Measurements from ENCODE around the gene TSEN54.

The TSEN54 gene

DNA sequence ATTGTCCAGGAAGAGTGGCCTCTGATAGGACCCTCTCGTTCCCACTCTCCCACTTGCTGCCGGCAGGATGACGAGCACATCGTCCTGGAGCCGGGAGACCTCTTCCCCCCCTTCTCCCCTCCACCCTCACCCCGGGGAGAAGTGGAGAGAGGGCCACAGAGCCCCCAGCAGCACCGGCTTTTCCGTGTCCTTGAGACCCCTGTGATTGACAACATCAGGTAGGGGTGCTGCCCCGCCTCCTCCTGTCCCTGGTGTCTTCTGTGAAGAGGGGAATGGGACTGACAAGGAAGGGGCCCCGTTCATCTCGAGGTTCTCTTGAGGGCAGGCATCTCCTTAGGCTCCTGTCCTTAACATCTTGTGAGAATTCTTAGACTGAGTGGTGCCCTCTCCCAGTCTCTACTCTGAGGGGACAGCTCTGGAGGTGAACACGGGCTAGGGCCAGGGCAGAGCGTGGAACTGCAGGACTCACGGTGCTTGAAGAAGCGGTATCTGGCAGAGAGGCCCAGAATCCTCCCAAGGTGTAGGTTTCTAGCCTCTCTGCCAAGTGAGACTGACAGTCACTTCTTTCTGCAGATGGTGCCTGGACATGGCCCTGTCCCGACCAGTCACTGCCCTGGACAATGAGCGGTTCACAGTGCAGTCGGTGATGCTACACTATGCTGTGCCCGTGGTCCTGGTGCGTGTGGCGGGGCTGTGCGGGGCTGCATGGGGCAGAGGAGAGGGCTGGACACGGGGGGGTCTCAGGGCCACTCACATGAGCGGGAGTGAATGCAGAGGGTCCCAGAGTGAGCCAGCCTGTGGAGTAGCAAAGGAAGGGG, 27.4 kb upstream of the TSEN54 start:
- DNase-seq, result no peak

DNA sequence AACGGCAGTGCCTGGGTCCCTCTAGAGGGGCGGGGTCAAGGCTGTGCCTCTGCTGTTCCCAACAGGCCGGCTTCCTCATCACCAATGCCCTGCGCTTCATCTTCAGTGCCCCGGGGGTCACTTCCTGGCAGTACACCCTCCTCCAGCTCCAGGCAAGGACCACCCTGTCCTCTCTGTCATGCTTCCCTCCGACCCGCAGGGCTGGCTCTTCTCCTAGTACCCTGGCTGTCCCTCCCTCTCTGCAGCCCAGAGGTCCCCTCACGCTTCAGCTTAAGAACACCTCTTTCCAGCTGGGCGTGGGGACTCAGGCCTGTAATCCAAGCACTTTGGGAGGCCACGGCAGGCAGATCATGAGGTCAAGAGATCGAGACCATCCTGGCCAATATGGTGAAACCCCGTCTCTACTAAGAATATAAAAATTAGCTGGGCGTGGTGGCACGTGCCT, 26.8 kb upstream of the TSEN54 start:
- no peak for DNase-seq

DNA sequence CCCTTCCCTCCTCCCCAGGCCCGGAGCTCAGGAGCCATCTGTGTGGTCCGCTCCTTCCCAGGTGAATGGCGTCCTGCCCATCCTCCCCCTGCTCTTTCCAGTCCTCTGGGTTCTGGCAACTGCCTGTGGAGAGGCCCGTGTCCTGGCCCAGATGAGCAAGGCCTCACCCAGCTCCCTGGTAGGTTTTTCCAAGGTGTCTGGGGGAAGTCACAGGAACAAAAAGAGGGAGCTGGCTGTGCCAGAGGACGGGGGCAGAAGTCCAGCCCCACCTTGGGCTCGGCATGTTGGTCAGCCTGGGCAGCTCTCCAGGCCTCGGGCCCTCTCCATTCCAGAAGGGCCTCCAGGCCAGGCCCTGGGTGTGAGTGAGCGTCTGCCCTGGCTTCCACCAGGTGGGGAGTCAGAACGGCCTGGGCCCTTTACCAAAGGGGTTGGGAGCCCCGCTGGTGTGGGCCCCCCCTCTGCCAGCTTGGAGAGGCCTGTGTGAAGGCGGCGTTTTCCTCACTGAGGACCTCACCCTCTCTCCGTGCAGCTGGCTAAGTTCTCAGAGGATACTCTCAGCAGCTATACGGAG, 26.1 kb upstream of the TSEN54 start:
- no peak for DNase-seq

DNA sequence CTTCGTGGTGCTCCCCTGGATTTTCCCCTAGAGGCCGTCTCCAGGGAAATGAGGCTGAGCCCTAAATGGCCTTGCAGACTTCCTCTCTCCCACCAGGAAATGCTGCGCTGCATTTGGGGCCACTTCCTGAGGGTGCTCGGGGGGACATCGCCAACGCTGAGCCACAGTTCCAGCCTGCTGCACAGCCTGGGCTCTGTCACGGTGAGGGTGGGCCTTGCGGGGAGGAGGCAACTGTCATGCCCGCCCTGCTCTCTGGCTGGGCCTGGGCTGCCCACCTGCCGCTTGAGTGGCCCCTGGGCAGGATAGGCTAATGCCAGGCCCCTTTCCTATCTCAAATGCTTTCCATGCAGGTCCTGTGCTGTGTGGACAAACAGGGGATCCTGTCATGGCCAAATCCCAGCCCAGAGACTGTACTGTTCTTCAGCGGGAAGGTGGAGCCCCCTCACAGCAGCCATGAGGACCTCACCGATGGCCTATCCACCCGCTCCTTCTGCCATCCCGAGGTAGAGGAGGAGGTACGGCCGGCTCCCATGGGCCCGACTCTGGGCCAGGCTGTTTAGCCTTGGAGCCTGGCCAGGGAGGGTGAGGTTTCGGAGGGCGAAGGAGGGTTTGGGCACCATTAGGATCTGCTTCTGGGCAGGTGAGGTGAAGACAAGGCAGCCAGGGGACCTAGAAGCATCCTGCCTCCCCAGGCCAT, 25.2 kb upstream of the TSEN54 start:
- no peak for DNase-seq

DNA sequence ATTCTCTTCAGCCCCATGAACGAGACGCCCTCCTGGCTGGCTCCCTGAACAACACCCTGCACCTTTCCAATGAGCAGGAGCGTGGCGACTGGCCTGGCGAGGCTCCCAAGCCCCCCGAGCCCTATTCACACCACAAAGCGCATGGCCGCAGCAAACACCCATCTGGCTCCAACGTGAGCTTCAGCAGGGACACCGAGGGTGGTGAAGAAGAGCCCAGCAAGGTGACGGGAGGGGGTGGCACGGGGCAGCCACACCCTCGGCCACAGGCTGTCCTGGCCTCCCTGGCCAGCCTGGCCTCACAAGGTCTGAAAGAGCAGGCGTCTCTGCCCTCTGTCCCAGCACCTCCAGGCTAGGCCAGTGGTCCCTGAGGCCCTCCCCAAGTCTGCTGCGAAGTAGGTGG, 24.6 kb upstream of the TSEN54 start:
- DNase-seq, result no peak

DNA sequence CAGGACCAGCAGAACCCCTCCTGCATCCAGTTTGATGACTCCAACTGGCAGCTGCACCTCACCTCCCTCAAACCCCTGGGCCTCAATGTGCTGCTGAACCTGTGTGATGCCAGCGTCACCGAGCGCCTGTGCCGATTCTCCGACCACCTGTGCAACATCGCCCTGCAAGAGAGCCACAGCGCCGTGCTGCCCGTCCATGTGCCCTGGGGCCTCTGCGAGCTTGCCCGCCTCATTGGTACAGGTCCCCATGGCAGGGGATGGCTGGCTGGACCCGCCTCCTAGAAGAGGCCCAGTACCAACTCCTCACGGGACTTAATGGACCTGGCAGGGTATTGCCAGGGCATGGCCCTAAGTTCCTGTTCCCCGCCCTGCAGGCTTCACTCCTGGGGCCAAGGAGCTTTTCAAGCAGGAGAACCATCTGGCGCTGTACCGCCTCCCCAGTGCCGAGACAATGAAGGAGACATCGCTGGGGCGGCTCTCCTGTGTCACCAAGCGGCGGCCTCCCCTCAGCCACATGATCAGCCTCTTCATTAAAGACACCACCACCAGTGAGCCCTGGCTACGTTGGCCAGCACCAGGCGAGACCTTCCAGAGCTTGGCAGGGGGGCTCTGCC, 23.7 kb upstream of the TSEN54 start:
- DNase-seq, result no peak

GRCh38 chr17:75493476-75494129, 22.7 kb upstream of the TSEN54 start:
- DNase-seq, result no peak

GRCh38 chr17:75494326-75494877, 21.9 kb upstream of the TSEN54 start:
- no peak for DNase-seq

DNA sequence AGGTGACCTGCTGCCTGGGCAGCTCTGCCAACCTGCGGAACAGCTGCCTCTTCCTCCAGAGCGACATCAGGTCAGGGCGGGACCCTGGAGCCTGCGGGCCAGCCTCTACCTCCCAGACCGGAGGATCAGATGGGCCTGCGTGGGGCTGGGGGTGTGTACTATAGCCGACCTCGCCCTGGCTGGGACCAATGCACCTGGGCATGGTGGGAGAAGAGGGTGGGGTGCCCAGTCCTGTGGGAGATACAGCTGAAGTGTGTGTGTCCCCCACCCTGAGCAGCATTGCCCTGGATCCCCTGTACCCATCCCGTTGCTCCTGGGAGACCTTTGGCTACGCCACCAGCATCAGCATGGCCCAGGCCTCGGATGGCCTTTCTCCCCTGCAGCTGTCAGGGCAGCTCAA, 20.3 kb upstream of the TSEN54 start:
- no peak for DNase-seq

DNA sequence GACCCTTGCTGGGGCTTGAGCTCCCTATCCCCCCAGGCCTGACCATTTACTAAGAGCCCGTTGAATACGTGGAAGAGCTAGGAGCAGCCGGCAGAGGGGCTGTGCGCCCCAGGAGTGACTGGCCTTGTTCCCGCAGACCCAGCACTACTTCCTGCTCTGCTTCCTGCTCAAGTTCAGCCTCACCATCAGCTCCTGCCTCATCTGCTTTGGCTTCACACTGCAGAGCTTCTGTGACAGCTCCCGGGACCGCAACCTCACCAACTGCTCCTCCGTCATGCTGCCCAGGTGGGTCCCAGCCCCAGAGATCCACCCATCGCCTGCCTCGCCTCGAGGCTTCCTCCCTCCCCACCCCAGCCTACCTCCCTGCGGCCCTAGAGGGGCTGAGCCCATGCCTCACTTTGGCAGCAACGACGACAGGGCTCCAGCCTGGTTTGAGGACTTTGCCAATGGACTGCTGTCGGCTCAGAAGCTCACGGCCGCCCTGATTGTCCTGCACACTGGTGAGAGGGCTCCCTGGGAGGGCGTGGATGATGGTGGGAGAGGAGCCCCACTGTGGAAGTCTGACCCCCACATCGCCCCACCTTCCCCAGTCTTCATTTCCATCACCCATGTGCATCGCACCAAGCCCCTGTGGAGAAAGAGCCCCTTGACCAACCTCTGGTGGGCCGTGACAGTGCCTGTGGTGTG, 18.1 kb upstream of the TSEN54 start:
- DNase-seq, result no peak

DNA sequence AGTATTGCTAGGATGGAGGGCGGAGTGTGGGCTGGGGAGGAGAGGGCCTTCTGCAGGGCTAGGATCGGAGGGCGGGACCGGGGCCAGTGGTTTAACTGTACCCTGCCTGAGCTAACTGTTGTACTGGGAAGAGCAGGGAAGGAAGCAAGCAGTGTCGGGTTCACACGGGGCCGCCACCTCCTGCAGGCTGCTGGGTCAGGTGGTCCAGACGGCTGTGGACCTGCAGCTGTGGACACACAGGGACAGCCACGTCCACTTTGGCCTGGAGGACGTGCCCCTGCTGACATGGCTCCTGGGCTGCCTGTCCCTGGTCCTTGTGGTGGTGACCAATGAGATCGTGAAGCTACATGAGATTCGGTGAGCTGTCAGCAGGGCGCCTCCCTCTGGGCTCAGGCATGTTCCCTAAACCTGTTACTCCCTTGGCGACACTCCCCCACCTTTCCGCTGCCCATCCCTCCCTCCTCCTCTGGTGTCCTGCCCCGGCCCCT, 17.6 kb upstream of the TSEN54 start:
- DNase-seq, result no peak

GRCh38 chr17:75499313-75500022, 16.9 kb upstream of the TSEN54 start:
- no peak for DNase-seq

GRCh38 chr17:75500419-75501216, 15.7 kb upstream of the TSEN54 start:
- DNase-seq, result no peak

GRCh38 chr17:75501378-75502071, 14.8 kb upstream of the TSEN54 start:
- no peak for DNase-seq

GRCh38 chr17:75502072-75502720, 14.1 kb upstream of the TSEN54 start:
- no peak for DNase-seq

DNA sequence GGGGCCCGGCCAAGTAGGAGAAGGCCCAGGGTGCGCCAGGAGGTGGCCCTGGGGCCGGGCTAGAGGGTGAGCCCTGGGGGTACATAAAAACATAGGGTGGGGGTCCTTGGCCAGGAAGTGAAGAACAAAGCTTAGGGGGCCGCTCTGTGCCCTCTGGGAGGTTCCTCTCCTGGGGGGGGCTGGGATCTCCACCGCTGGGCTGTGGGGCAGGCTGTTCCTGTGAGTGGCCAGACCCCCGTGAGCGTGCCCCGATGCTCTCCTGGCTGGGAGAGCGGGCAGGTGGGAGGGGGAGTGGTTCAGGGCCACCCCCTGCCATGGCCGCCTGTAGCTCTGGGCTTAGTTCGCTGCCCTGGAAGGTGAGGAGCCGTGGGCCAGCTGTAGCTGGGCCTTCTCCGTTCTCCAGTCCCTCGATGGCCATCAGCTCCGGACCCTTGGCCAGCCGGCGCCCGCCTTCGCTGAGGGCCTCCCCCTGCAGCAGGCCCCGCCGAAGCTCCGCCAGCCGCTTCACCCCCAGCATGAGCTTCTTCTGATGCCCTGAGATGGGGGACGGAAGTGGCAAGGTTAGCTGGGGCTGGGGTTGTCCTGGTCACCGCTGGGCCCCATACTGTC, 13.5 kb upstream of the TSEN54 start:
- DNase-seq, result no peak

GRCh38 chr17:75503337-75503950, 12.9 kb upstream of the TSEN54 start:
- no peak for DNase-seq

- peak; percentile 54 for DNase-seq
These were observed 12.4 kb upstream of the TSEN54 start for GRCh38 chr17:75503976-75504346.

All from activated effector memory CD4-positive, alpha-beta T cell treated with anti-CD3 and anti-CD28 coated beads, Interleukin-2, amount 50 U/mL, for 16 hours (primary cell).